Posterior vena cava (tissue), 2 donors: ENCODE data around the gene PRR5. TPM values are rescaled to one million over a fixed set of nuclear protein-coding genes. Genes with fewer than 3 reads are reported as not detected.

ENCODE experiments used
- DNase-seq: peaks from one replicate; pipeline ENCODE4 v3.0.0-alpha.2; 2020; ENCODE audit warnings: low spot score
- intact Hi-C, 2 donors: fragments of 100-400 bp; cut with DNase I; formaldehyde crosslinking; loops; one replicate each; pipeline versions ENCODE4 v1.14.1 to v1.14.2; 2022 to 2023
- total RNA-seq, 2 donors: library from RNA; stranded (reverse); fragmentation: NEBNext Ultra II Directional; extraction: Animal tissue kit (Norgen Biotek cat#: 25700); gene quantifications; one replicate each; pipeline ENCODE4 v1.2.1, GENCODE V29; 2021
- donor health status: DM: yes; HTN: yes; CAD: no.
- donor health status: DM: yes; HTN: yes; CAD: no.

PRR5 gene
- total RNA-seq, 2 donors from 2014 or later = 8.8 to 11.8 TPM

DNA sequence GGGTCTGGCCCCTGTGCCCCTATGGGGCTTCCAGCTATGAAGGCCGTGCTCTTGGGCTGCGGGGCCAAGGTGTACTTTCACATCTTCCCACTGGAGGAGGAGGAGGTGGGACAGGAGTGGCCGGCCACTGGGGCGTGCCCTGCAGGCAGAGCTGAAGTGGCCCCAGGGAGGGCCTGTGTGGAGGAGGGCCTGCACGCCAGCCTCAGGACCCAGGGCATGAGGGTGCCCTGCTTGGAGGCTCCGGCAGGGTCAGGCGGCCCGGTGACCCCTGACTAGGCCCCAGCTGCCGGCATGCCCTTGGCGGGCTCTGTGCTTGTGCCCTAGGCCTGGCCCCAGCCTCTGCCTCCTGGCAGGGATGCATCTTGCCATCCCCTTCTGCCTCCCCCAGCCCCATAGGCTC, 5.2 kb downstream of the PRR5 start:
- intact Hi-C loops = no loop called here
- no peak for DNase-seq

DNA sequence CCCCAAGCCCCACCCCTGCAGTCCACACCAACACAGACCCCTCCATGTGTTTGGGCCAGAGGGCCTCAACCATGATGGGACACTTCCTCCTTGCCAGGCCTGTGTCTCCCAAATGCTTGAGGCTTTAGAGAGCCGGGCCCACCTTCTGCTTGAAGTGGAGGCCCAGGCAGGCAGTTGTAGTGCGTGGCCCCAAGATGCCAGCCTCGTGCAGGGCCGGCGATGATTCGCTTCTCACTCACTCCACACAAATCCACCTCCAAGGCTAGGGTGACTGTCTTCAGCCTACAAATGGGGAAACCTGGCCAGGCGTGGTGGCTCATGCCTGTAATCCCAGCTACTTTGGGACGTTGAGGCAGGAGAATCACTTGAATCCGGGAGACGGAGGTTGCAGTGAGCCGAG, 5.7 kb downstream of the PRR5 start:
- peak; percentile 73 for DNase-seq
- intact Hi-C loops = no loop called here

DNA sequence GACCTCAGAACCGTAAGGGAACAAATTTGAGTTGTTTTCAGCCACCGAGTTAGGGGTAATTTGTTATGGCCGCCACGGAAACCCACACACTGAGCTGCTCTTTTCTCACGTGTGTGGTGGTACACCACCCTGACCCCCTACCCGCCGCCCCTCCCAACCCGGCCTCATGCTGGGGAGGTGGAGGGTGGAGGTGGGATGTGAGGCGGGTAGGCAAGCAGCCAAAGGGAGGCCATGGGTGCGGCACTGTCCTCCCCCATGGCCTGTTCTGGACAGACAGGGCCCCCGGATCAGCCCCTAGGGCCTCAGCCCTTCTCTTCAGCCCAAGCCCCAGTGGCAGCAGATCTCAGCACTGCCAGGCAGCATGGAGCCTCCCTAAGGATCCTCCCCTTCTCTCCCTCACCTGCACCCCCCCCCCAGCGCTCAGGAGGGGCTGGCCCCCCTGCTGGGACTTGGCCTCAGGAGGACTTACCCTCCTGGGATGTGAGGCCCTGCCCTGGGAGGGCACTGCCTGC, 7.9 kb downstream of the PRR5 start:
- no peak for DNase-seq
- intact Hi-C loops = no loop called here

- DNase-seq = no peak
- intact Hi-C loops = no loop called here
Observed at GRCh38 chr22:44710474-44711240, 8.7 kb downstream of the PRR5 start.

GRCh38 chr22:44711241-44711560, 9.2 kb downstream of the PRR5 start:
- intact Hi-C loops = no loop called here
- DNase-seq = peak; percentile 72

DNA sequence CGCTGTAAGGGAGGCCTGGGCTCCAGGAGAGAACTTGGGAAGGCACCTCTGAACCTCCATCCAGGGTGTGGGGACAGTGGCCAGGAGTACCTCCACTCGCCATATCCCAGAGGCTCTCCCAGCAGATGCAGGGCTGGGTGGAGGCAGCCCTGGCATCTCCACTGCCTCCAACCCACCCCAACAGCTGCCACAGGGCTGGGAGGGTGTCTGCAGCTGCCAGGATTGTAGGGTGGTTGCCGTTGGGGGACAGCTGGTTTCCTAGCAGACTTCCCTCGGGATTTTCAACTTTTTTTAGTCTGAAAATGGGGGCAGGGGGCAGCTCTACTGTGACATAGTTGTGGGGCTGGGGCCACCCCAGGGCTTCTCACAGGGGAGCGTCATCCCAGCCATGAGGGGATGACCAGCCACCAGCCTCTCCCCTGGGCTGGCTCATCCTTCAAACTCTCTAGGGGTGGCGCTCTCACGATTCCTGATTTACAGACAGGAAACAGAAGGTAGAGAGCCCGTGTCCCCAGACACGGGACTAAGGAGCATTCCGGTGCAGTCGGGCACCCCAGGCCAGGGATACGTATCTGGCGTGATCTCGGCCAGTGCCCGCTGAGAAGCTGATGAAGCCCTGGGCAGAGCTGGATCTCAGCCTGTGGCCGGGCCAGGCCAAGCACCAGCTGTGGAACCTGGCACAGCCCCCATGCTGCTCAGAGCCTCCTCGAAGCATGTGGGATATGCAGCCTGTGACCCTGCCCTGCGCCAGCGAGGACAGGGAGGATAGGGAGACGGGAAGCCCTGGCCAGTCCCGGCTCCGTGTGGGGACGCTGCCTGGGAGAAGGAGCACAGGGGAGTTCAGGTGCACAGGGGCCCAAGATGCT, 9.9 kb downstream of the PRR5 start:
- intact Hi-C loops = no loop called here

GRCh38 chr22:44712962-44713361, 11.0 kb downstream of the PRR5 start:
- intact Hi-C loops = no loop called here

More for the DNA sequence above, 9.9 kb downstream of the PRR5 start:
- no peak for DNase-seq

DNA sequence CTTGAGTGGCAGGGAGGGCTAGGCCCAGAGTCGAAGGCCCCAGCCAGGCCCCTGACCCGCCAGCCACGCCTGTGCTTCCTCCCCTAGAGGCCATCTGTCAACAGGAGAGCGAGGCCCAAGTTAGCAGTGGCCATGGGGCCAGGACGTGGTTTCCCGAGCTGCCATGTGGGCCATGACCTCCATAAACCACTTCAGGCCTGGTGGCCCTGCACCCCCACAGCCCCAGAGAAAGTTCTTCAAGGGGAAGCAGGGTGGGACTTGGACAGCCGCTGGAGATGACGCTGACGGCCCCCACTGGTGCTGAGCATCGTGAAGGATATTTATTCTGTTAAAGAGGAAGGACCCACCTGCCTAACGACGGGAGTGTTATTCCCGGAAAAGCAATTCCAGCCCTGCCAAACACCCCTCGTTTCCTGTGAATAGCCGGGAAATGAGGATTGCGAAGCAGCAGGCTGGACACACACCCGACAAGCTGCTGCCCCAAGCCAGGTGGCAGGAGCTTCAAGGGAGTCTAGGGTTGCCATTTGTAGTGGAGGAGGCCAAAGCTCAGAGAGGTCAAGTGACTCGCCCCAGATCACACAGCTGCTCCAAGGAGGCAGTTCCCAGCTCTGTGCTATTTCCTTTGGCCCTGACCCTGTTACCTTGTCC, 12.8 kb downstream of the PRR5 start:
- DNase-seq = no peak
- intact Hi-C loops = no loop called here

More at GRCh38 chr22:44712962-44713361, 11.0 kb downstream of the PRR5 start:
- DNase-seq = no peak

GRCh38 chr22:44718418-44718817, 16.4 kb downstream of the PRR5 start:
- DNase-seq = no peak
- intact Hi-C loops = no loop called here

DNA sequence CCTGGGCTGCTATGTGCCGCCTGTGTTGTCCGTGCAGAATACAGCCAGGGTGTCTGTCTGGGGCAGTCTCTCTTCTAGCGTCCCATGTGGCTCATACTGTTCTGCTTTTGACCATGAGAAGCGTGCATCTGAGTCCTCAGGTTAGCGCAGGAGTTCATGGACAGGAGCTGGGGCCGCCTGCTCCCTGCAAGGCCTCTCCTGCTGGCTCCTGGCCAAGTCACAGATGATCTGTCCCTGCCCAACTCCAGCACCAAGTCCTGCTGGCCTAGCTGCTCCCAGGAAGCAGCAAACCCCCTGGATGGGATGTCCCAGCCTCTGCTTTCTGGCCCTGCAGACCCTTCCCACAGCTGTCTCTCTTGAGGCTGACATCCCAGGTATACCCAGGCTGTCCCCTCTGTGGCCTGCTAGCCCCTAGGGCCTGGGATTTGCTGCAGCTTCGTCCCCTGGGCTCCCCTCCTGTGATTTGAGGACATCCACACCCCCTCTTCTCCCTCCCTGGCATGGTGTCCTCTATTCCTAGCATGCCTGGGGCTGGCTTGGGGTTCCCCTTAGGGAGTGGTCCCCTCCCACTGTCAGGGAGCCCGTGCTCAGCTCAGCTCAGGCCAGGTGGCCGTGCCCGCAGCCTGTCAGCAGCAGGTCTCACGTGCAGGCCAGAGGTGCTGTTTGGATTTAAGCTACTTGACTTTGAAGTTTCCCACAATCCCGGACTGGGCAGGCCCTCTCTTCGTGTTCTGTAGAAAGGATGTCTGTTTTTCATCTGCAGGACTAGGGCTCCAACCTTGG, 17.8 kb downstream of the PRR5 start:
- DNase-seq = no peak
- intact Hi-C loops = no loop called here

DNA sequence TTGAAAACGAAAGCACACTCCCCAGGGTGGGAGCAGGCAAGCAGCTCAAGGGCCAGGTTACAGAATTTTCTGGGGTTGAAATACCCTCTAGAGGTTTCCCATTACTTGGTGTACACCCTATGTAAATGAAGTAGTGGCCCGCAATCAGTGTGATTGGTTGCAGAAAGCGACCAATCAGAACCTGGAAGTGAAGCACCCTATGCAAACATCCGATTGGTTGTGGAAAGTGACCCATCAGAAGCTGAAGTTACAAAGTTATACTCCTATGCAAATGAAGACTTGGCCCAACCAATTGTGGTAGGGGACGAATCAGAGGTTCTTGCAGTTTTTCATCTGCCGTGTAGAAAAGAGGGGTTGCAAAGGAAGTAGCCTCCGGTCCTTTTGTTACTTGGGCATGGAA, 19.2 kb downstream of the PRR5 start:
- intact Hi-C loops = no loop called here
- no peak for DNase-seq

- intact Hi-C loops = no loop called here
- DNase-seq = no peak
Observed at GRCh38 chr22:44722611-44723010, 20.6 kb downstream of the PRR5 start.

GRCh38 chr22:44723801-44724200, 21.8 kb downstream of the PRR5 start:
- intact Hi-C loops = no loop called here
- no peak for DNase-seq

GRCh38 chr22:44724416-44724815, 22.4 kb downstream of the PRR5 start:
- intact Hi-C loops = no loop called here
- DNase-seq = no peak

- intact Hi-C loops = no loop called here
- DNase-seq = no peak
Observed at GRCh38 chr22:44724859-44725258, 22.9 kb downstream of the PRR5 start.

GRCh38 chr22:44726439-44726838, 24.4 kb downstream of the PRR5 start:
- DNase-seq = no peak
- intact Hi-C loops = no loop called here

GRCh38 chr22:44727148-44727547, 25.1 kb downstream of the PRR5 start:
- no peak for DNase-seq
- intact Hi-C loops = no loop called here

DNA sequence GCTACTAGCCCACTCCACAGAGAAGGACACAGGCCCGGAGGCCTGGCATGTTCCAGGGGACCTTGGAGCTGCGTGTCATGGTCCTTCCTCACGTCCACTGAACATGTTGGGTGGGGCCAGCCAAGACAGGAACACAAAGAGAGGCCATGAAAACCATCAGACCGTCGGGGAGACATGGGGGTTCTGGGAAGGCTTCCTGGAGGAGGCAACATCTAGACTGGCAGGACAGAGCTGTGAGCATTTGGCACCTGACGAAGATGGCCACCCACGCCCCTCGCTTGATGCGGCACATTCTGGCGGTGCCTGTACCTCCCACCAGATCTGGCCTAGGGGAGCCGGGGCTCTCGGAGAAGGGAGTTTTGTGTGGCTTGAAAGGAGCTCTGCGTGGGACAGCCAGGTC, 25.7 kb downstream of the PRR5 start:
- intact Hi-C loops = no loop called here

DNA sequence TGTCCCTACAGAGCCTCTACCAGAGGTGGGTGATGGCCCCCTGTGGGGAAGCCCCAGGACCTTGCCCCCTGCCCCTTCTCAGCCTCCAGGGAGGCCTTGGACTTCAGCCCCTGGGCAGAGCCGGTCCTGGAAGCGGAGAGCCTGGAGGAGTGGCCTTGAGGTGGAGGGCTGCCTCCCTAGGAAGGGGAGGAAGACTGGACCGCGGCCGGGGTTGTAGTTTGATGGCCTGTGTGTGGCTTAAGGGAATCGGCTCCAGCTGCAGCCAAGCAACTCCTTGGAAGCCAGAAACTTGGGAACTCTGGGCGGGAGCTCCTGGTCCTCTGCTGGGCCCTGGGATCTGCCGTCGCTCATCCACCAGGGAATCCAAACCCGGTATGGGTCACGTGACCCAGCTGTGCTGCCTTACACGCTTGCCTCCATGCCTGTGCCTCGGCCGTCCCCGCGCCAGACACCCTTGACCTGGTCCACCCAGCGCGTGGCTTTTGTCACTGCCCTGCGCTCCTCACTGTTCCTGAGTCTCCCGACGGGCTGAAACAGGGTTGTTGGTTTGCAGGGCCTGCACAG, 26.8 kb downstream of the PRR5 start:
- DNase-seq = no peak
- intact Hi-C loops = no loop called here

More for the DNA sequence above, 25.7 kb downstream of the PRR5 start:
- no peak for DNase-seq
